Amygdala (tissue), 56 donors: ENCODE measurements around the gene NUP50.

Experiments used
- DNase-seq, 56 donors: peaks; one replicate each; lab custom pipeline; 2025; lab: John Stamatoyannopoulos, UW

The NUP50 gene

GRCh38 chr22:45207981-45208664 is 44.4 kb downstream of the NUP50 start:
- DNase-seq = peak in 12 of 56 donors; percentile 20 to 56 (median 34)

DNA sequence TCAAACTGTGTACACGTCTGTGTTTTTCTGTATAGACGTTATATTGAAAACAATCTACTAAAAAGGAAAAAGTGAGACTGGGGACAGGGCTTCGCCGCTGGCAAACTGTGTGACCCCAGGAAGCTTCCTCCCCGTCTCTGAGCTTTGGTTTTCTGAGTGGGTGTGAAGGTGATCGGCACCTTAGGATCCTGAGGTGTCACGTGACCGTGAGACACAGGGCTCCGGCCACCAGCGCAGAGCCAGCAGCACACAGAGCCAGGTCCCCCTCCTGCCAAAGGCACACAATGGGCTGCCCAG is 44.9 kb downstream of the NUP50 start:
- peak in 3 of 56 donors; percentile 70 to 81 (median 71) for DNase-seq

- peak in 53 of 56 donors; percentile 57 to 98 (median 86) for DNase-seq
Observed at GRCh38 chr22:45208993-45209838, 45.5 kb downstream of the NUP50 start.

GRCh38 chr22:45210174-45210573 is 46.4 kb downstream of the NUP50 start:
- no peak for DNase-seq

DNA sequence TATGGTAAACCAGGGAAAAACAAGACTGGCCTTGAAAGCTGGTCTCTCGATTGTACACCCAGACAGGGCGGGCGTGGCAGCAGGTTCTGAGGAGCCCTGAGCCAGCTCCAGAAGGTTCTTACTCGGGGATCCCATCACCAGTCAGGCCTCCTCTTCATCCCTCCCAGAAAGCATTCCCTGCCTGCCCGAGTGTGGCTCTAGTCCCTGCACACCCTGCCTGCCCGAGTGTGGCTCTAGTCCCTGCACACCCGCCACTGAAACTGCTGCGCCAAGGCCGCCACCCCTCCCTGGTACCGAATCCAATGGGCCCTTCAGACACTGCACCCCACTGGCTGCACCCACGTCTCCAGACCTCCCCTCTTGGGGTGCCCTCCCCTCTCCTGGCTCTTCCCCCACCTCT is 46.9 kb downstream of the NUP50 start:
- peak in 7 of 56 donors; percentile 17 to 64 (median 31) for DNase-seq

- peak in 1 of 56 donors; percentile 64 for DNase-seq
Observed at GRCh38 chr22:45210991-45211390, 47.3 kb downstream of the NUP50 start.

- DNase-seq = no peak
Observed at GRCh38 chr22:45211435-45211834, 47.7 kb downstream of the NUP50 start.

DNA sequence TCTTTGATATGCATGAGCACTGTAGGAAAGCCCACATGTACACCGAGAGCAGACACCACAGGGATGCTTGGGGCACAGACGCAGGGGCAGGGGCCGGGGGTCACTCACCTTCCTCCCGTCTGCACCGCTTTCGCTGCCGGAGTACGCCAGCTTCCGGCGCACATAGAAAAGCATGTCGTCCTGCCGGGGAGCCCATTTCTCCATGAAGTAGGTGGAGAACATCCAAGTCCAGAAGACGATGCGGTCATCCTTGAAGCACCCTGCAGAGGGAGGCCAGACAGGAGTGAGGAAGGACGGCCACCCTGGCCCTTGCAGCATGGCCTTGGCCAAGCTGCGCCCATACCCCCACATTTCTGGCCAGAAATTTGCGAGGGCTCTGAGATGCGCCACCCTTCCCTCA is 48.1 kb downstream of the NUP50 start:
- DNase-seq = no peak

DNA sequence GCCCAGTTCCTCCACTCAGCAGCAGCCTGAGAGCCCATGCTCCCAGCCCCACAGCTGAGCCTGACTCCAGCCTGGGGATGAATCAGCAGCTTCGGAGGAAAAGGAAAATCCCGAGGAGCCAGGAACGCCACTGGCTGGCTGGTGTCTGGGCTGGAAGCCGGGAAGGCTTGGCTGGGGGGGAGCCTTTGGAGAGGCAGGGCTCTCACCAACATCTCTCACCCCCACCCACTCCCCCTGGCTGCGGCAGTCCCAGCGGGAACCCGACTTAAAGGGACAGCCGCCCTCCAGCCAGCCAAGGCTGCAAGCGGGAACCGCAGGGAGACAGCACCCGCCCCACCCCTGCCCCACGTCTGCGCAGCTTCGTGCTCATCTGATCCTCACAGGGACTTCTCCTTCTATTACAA is 48.6 kb downstream of the NUP50 start:
- peak in 55 of 56 donors; percentile 51 to 96 (median 86) for DNase-seq

- DNase-seq = peak in 43 of 56 donors; percentile 27 to 73 (median 52)
Observed at GRCh38 chr22:45212992-45213751, 49.4 kb downstream of the NUP50 start.

DNA sequence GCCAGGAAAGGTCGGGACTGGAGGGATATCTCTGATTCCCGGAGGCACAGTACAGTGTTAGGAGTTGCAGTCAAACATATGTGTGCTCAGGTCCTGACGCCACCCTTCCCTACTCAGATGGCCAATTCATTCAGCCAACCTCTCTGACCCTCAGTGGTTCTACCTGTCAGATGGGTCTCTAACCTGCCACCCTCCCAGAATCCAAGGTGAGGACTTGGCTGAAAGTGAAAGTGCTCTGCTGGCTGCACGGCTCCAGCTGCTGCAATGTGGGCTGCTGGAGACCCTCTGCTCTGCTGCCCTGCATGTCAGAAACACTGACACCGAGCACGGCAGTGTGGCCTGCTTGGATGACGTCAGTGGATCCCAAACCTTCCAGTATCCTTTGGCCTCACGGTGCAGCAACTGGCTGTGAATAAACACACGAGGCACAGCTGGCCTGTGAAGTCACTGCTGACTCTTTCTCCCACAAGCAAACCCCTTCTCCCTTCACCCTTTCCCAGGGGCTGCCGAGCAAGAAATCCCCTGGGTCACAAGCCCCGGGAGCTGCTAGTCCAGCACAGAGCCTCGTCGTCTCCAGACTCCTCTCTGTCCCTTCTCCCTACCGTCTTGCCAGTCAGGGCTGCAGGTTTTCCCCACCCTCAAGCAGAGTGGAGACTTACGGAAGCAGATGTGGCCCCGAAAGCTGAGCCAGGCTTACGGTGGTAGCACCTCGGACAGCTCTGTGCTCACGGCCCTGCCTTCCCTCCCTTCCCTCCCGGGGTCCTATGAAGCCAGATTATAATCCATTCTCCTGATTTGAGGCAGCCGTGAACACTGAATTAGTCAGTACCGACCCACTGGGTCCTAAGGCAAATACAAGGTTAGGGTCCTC is 52.6 kb downstream of the NUP50 start:
- DNase-seq = peak in 3 of 56 donors; percentile 15 to 41 (median 16)

DNA sequence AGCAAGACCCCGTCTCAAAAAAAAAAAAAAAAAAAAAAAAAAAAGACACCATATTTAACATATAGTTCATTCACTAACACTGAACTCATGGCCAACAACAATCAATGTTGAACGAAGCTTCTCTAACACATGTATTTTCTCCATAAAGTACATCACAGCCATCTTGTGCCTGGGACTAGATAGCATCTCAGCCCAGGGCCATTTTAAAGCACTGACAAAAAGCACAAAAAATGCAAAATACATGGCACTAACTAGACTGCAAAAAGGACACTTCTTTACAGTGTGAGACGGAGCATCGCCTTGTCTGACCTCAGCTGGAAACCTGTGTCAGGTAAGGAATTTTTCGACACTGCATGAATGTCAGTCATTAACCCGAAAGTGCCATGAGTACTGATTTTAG is 53.6 kb downstream of the NUP50 start:
- no peak for DNase-seq

- no peak for DNase-seq
Observed at GRCh38 chr22:45217806-45218205, 54.1 kb downstream of the NUP50 start.

- DNase-seq = peak in 9 of 56 donors; percentile 10 to 62 (median 29)
Observed at GRCh38 chr22:45218976-45219375, 55.3 kb downstream of the NUP50 start.

- no peak for DNase-seq
Observed at GRCh38 chr22:45221201-45221600, 57.5 kb downstream of the NUP50 start.

GRCh38 chr22:45223304-45224117 is 59.8 kb downstream of the NUP50 start:
- peak in 1 of 56 donors; percentile 59 for DNase-seq

- DNase-seq = peak in 12 of 56 donors; percentile 26 to 64 (median 40)
Observed at GRCh38 chr22:45224331-45224730, 60.6 kb downstream of the NUP50 start.

GRCh38 chr22:45224988-45225731 is 61.4 kb downstream of the NUP50 start:
- peak in 54 of 56 donors; percentile 49 to 97 (median 87) for DNase-seq
